ENCODE data around the gene DCDC2.
"Not testable (repeated sequence)": the region's sequence is repeated elsewhere in the genome, so short reads cannot be mapped to it uniquely, and the experiment has no call there.

DCDC2 gene

GRCh38 chr6:24255676-24256075 is 102.2 kb downstream of the DCDC2 start:
- no peak for DNase-seq

GRCh38 chr6:24253360-24253759 is 104.5 kb downstream of the DCDC2 start:
- DNase-seq = no peak

- DNase-seq = no peak
Measured at GRCh38 chr6:24252280-24252679, 105.6 kb downstream of the DCDC2 start.

GRCh38 chr6:24251339-24251738 is 106.5 kb downstream of the DCDC2 start:
- DNase-seq = no peak

- no peak for DNase-seq
Measured at GRCh38 chr6:24249926-24250325, 107.9 kb downstream of the DCDC2 start.

GRCh38 chr6:24245275-24245674 is 112.6 kb downstream of the DCDC2 start:
- no peak for DNase-seq

GRCh38 chr6:24242924-24243323 is 114.9 kb downstream of the DCDC2 start:
- no peak for DNase-seq

GRCh38 chr6:24241779-24242178 is 116.1 kb downstream of the DCDC2 start:
- DNase-seq = not testable (repeated sequence)

GRCh38 chr6:24240943-24241342 is 116.9 kb downstream of the DCDC2 start:
- no peak for DNase-seq

- no peak for DNase-seq
Measured at GRCh38 chr6:24240380-24240928, 117.4 kb downstream of the DCDC2 start.

- DNase-seq = no peak
Measured at GRCh38 chr6:24238700-24239099, 119.2 kb downstream of the DCDC2 start.

- not testable (repeated sequence) for DNase-seq
Measured at GRCh38 chr6:24236779-24237178, 121.1 kb downstream of the DCDC2 start.

GRCh38 chr6:24233813-24234442 is 123.9 kb downstream of the DCDC2 start:
- no peak for DNase-seq

- no peak for DNase-seq
Measured at GRCh38 chr6:24231438-24231977, 126.4 kb downstream of the DCDC2 start.

GRCh38 chr6:24229696-24230405 is 128.0 kb downstream of the DCDC2 start:
- DNase-seq = no peak

GRCh38 chr6:24228681-24229255 is 129.1 kb downstream of the DCDC2 start:
- DNase-seq = no peak

- DNase-seq = no peak
Measured at GRCh38 chr6:24228123-24228522, 129.7 kb downstream of the DCDC2 start.

- no peak for DNase-seq
Measured at GRCh38 chr6:24227556-24227955, 130.3 kb downstream of the DCDC2 start.

GRCh38 chr6:24226541-24226940 is 131.3 kb downstream of the DCDC2 start:
- no peak for DNase-seq

- no peak for DNase-seq
Measured at GRCh38 chr6:24225838-24226237, 132.0 kb downstream of the DCDC2 start.

- no peak for DNase-seq
Measured at GRCh38 chr6:24223115-24223919, 134.5 kb downstream of the DCDC2 start.

- DNase-seq = no peak
Measured at GRCh38 chr6:24219670-24220069, 138.2 kb downstream of the DCDC2 start.

- DNase-seq = no peak
Measured at GRCh38 chr6:24214984-24215383, 142.9 kb downstream of the DCDC2 start.

Data from NCI-H774 (cell line).